ENCODE results near the gene CFAP299. TPM values are rescaled to one million over a fixed set of nuclear protein-coding genes. Genes with fewer than 3 reads are reported as not detected.

Gene CFAP299
- total RNA-seq, 2 experiments from 2014 or later, result 0.63 to 3.7 TPM

DNA sequence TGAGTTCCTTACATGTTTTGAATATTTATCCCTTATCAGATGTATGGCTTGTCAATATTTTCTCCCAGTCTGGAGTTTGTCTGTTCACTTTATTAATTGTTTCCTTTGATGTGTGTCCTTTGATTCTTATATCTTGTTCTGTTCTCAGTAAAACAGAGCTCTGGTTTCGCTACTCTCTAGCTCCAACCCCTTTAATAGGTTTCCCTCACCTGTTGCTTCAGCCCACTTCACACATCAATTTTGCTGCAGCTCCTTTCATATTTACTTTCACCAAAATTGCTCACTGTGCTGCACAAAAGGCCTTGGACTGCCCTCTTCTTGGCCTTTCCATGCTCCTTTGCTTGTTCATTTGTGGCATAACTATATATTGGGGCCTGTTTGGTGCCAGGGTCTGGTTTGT, 85.1 kb downstream of the CFAP299 start:
- no TSS peak for BruUV-seq (replicated peaks)
- CTCF ChIA-PET (ENCODE audit: unreplicated experiment), result interaction anchor here (0.6 kb wide), 1 partner anchor 174 kb away, joined by 3 read pairs; no protein-coding TSS in a partner anchor
- TF ChIP-seq, protein P1, sequence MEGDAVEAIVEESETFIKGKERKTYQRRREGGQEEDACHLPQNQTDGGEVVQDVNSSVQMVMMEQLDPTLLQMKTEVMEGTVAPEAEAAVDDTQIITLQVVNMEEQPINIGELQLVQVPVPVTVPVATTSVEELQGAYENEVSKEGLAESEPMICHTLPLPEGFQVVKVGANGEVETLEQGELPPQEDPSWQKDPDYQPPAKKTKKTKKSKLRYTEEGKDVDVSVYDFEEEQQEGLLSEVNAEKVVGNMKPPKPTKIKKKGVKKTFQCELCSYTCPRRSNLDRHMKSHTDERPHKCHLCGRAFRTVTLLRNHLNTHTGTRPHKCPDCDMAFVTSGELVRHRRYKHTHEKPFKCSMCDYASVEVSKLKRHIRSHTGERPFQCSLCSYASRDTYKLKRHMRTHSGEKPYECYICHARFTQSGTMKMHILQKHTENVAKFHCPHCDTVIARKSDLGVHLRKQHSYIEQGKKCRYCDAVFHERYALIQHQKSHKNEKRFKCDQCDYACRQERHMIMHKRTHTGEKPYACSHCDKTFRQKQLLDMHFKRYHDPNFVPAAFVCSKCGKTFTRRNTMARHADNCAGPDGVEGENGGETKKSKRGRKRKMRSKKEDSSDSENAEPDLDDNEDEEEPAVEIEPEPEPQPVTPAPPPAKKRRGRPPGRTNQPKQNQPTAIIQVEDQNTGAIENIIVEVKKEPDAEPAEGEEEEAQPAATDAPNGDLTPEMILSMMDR (conservative IDR thresholded peaks at IDR 0.05; ENCODE audit: low read length), result no peak
- TF ChIP-seq EZH2phosphoT487 (IDR thresholded peaks at IDR 0.05; ENCODE audit: borderline replicate concordance, low read depth, low read length), result no peak

DNA sequence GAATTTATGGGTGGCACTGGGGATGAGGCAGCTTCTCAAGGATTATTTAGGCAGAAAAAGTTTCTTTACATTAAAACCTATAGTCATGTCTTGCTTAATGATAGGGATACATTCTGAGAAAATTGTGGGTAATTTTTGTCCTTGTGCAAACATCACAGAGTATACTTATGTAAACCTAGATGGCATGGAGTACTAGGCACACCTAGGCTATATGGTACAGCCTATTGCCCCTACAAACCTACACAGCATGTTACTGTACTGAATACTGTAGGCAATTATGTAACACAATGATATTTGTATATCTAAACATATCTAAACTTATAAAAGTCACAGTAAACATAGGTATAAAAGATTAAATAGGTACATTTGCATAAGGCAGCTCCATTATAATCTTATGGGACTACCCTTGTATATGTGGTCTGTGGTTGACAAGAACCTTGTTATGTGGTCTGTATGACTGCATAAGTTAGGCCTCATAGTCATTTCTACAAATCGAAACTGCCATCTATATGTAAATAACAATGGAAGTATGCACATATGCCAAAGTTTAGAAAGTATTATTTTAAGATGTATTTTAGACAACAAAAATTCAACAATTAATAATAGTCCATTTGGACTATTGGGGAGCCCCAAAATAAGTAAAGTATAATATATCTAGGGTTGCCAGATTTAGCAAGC, 87.3 kb downstream of the CFAP299 start:
- ChIA-PET CTCF (ENCODE audit: unreplicated experiment) (no interaction called here), POLR2A (interaction anchor here (1.2 kb wide), 1 partner anchor 178 kb away, joined by 3 read pairs; no protein-coding TSS in a partner anchor)
- no peak for TF ChIP-seq EZH2phosphoT487 (IDR thresholded peaks at IDR 0.05; ENCODE audit: borderline replicate concordance, low read depth, low read length)
- TF ChIP-seq, protein P1 (conservative IDR thresholded peaks at IDR 0.05; ENCODE audit: low read length), result no peak

More for the DNA sequence above, 85.1 kb downstream of the CFAP299 start:
- POLR2A ChIA-PET, result no interaction called here
- H3K9me3 ChIP-seq (ENCODE audit: low read length), result no peaks in the 10 kb centered on the region
- H2AFZ ChIP-seq (ENCODE audit: low read length), result no peak overlapping the region
- intact Hi-C loops (cut with micrococcal nuclease; ENCODE audit: unreplicated experiment), result no loop called here
- peaks cover 13% of the 10 kb centered on the region for H3K4me1 ChIP-seq (ENCODE audit: insufficient read depth, low read length, poor library complexity, severe bottlenecking)
- H3K4me3 ChIP-seq (ENCODE audit: low read depth, low read length, poor library complexity, severe bottlenecking), result no peak overlapping the region
- H3K4me2 ChIP-seq (ENCODE audit: low read length), result no peak overlapping the region
- no peak overlapping the region for H3K27ac ChIP-seq (ENCODE audit: low read depth, low read length, poor library complexity, severe bottlenecking)
- H3K9me2 ChIP-seq (ENCODE audit: insufficient read depth, low read length), result no peaks in the 10 kb centered on the region
- no peak for DNase-seq (ENCODE audit: low spot score)
- H3K36me3 ChIP-seq (ENCODE audit: insufficient read depth, low read length), result no peaks in the 10 kb centered on the region
- no peaks in the 10 kb centered on the region for H4K20me1 ChIP-seq (ENCODE audit: insufficient read depth, low read length)
- H3K79me2 ChIP-seq (ENCODE audit: insufficient read depth, low read depth, low read length), result no peaks in the 10 kb centered on the region

DNA sequence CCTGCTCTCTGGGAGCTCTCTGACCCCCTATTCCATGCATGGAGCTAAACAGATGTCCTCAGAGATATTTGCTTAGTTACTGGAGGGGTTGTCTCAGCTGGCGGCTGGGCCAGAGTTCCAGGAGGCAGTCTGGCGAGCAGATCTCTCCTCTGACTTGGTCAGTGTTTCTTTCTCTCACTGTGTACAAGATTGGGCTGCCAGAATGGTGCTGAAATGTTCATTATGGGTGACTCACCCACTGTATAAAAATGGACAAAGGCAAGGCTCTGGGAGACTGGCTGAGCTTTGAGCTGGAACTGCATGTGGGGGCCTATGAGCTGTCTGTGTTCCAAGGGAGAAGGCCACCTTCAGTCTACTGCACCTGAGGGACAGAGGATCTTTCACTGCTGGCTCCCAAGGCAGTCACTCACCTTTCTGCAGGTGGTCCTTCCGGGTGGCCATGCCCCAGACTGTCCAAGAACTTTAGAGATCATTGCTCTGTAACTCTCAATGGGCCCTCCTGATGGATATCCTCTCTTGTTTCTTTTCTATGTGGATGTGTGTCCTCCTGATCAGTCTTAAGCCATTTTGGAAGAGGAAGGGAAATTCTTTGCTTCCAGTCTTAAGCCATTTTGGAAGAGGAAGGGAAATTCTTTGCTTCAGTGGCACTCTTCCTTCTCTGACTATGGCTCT, 88.2 kb downstream of the CFAP299 start:
- intact Hi-C loops (cut with micrococcal nuclease; ENCODE audit: unreplicated experiment), result no loop called here
- POLR2A ChIA-PET, result interaction anchor here (1.2 kb wide), 1 partner anchor 177 kb away, joined by 3 read pairs; no protein-coding TSS in a partner anchor
- no peak for TF ChIP-seq EZH2phosphoT487 (IDR thresholded peaks at IDR 0.05; ENCODE audit: borderline replicate concordance, low read depth, low read length)
- TF ChIP-seq, protein P1 (conservative IDR thresholded peaks at IDR 0.05; ENCODE audit: low read length), result no peak
- no peak overlapping the region for H3K27ac ChIP-seq (ENCODE audit: low read depth, low read length, poor library complexity, severe bottlenecking)
- H3K4me1 ChIP-seq (ENCODE audit: insufficient read depth, low read length, poor library complexity, severe bottlenecking), result peaks cover 13% of the 10 kb centered on the region
- H3K36me3 ChIP-seq (ENCODE audit: insufficient read depth, low read length), result no peaks in the 10 kb centered on the region
- no TSS peak for BruUV-seq (replicated peaks)
- no peak overlapping the region for H3K4me2 ChIP-seq (ENCODE audit: low read length)
- CTCF ChIA-PET (ENCODE audit: unreplicated experiment), result no interaction called here
- no peaks in the 10 kb centered on the region for H4K20me1 ChIP-seq (ENCODE audit: insufficient read depth, low read length)
- H3K4me3 ChIP-seq (ENCODE audit: low read depth, low read length, poor library complexity, severe bottlenecking), result no peak overlapping the region
- DNase-seq (ENCODE audit: low spot score), result no peak
- H2AFZ ChIP-seq (ENCODE audit: low read length), result no peak overlapping the region
- H3K79me2 ChIP-seq (ENCODE audit: insufficient read depth, low read depth, low read length), result no peaks in the 10 kb centered on the region
- no peaks in the 10 kb centered on the region for H3K9me3 ChIP-seq (ENCODE audit: low read length)
- H3K9me2 ChIP-seq (ENCODE audit: insufficient read depth, low read length), result no peaks in the 10 kb centered on the region

More for the DNA sequence above, 87.3 kb downstream of the CFAP299 start:
- Histone ChIP-seq H4K20me1 (ENCODE audit: insufficient read depth, low read length) (no peaks in the 10 kb centered on the region), H3K79me2 (ENCODE audit: insufficient read depth, low read depth, low read length) (no peaks in the 10 kb centered on the region), H3K4me3 (ENCODE audit: low read depth, low read length, poor library complexity, severe bottlenecking) (no peak overlapping the region), H3K4me2 (ENCODE audit: low read length) (no peak overlapping the region), H2AFZ (ENCODE audit: low read length) (no peak overlapping the region), H3K27ac (ENCODE audit: low read depth, low read length, poor library complexity, severe bottlenecking) (no peak overlapping the region), H3K36me3 (ENCODE audit: insufficient read depth, low read length) (no peaks in the 10 kb centered on the region), H3K9me2 (ENCODE audit: insufficient read depth, low read length) (no peaks in the 10 kb centered on the region), H3K4me1 (ENCODE audit: insufficient read depth, low read length, poor library complexity, severe bottlenecking) (peaks cover 13% of the 10 kb centered on the region), H3K9me3 (ENCODE audit: low read length) (no peaks in the 10 kb centered on the region)
- no peak for DNase-seq (ENCODE audit: low spot score)
- intact Hi-C loops (cut with micrococcal nuclease; ENCODE audit: unreplicated experiment), result no loop called here
- BruUV-seq (replicated peaks), result no TSS peak
